CD4-positive, alpha-beta T cell treated with Interleukin-6 at 100 ng/mL for 8 hours (primary cell): ENCODE measurements around the gene ARHGEF10L.

Experiments used
- DNase-seq: peaks from one replicate; pipeline ENCODE4 v3.0.0-alpha.2; 2020; ENCODE audit warnings: mixed read lengths, low spot score

The ARHGEF10L gene

GRCh38 chr1:17635276-17635675, 95.8 kb downstream of the ARHGEF10L start:
- no peak for DNase-seq

GRCh38 chr1:17635811-17636210, 96.3 kb downstream of the ARHGEF10L start:
- no peak for DNase-seq

- DNase-seq = no peak
Observed at GRCh38 chr1:17636612-17637011, 97.1 kb downstream of the ARHGEF10L start.

GRCh38 chr1:17637055-17637454, 97.6 kb downstream of the ARHGEF10L start:
- DNase-seq = no peak

- no peak for DNase-seq
Observed at GRCh38 chr1:17639703-17640340, 100.3 kb downstream of the ARHGEF10L start.

- DNase-seq = no peak
Observed at GRCh38 chr1:17640393-17640792, 100.9 kb downstream of the ARHGEF10L start.

GRCh38 chr1:17640975-17641374, 101.5 kb downstream of the ARHGEF10L start:
- no peak for DNase-seq

GRCh38 chr1:17642169-17642568, 102.7 kb downstream of the ARHGEF10L start:
- DNase-seq = no peak

- DNase-seq = no peak
Observed at GRCh38 chr1:17642943-17643342, 103.4 kb downstream of the ARHGEF10L start.

GRCh38 chr1:17643861-17644703, 104.6 kb downstream of the ARHGEF10L start:
- no peak for DNase-seq

- no peak for DNase-seq
Observed at GRCh38 chr1:17645068-17645911, 105.8 kb downstream of the ARHGEF10L start.

- no peak for DNase-seq
Observed at GRCh38 chr1:17646444-17647280, 107.2 kb downstream of the ARHGEF10L start.

GRCh38 chr1:17648457-17649145, 109.1 kb downstream of the ARHGEF10L start:
- no peak for DNase-seq

- no peak for DNase-seq
Observed at GRCh38 chr1:17649371-17650106, 110.0 kb downstream of the ARHGEF10L start.

- no peak for DNase-seq
Observed at GRCh38 chr1:17653276-17653675, 113.8 kb downstream of the ARHGEF10L start.

GRCh38 chr1:17653728-17654351, 114.3 kb downstream of the ARHGEF10L start:
- no peak for DNase-seq

- DNase-seq = no peak
Observed at GRCh38 chr1:17654519-17654918, 115.0 kb downstream of the ARHGEF10L start.

- DNase-seq = no peak
Observed at GRCh38 chr1:17655169-17655568, 115.7 kb downstream of the ARHGEF10L start.

GRCh38 chr1:17655922-17656321, 116.4 kb downstream of the ARHGEF10L start:
- DNase-seq = no peak

- no peak for DNase-seq
Observed at GRCh38 chr1:17657436-17657835, 117.9 kb downstream of the ARHGEF10L start.
